Measurements from ENCODE around the gene CPN2.

DNA sequence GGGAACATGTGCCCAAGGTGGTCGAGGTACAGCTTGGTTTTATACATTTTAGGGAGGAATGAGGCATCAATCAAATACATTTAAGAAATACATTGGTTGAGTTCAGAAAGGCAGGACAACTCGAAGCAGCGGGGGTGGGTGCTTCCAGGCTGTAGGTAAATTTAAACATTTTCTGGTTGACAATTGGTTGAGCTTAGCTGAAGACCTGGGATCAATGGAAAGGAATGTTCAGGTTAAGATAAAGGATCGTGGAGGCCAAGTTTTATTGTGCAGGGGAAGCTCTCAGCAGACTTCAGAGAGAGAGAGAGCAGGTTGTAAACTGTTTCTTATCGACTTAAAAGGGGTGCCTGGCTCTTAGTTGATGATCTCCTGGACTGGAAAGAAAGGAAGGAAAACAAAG is 11.3 kb downstream of the CPN2 start:
- TF ChIP-seq, protein P1, sequence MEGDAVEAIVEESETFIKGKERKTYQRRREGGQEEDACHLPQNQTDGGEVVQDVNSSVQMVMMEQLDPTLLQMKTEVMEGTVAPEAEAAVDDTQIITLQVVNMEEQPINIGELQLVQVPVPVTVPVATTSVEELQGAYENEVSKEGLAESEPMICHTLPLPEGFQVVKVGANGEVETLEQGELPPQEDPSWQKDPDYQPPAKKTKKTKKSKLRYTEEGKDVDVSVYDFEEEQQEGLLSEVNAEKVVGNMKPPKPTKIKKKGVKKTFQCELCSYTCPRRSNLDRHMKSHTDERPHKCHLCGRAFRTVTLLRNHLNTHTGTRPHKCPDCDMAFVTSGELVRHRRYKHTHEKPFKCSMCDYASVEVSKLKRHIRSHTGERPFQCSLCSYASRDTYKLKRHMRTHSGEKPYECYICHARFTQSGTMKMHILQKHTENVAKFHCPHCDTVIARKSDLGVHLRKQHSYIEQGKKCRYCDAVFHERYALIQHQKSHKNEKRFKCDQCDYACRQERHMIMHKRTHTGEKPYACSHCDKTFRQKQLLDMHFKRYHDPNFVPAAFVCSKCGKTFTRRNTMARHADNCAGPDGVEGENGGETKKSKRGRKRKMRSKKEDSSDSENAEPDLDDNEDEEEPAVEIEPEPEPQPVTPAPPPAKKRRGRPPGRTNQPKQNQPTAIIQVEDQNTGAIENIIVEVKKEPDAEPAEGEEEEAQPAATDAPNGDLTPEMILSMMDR (IDR thresholded peaks at IDR 0.05): no peak
- TF ChIP-seq POLR2A (IDR thresholded peaks at IDR 0.05): no peak

Data from uterus (tissue), 2 donors.